AG04450 (cell line): Measurements from ENCODE around the gene SMO. TPM values are rescaled to one million over a fixed set of nuclear protein-coding genes. Genes with fewer than 3 reads are reported as not detected.
"Not testable (repeated sequence)": the region's sequence is repeated elsewhere in the genome, so short reads cannot be mapped to it uniquely, and the experiment has no call there.

Experiments
- CTCF ChIA-PET: fragments of 300-600, 350-600 bp; formaldehyde crosslinking; extraction: SDS; loops from one replicate; lab custom pipeline; 2022; ENCODE audit warnings: antibody characterized with exemption, inconsistent platforms; lab: Charles Lee
- POLR2A ChIA-PET: fragments of 350-600 bp; formaldehyde crosslinking; extraction: SDS; loops from one replicate; lab custom pipeline; 2021; ENCODE audit warnings: antibody characterized with exemption, inconsistent platforms; lab: Yijun Ruan, JAX
- DNase-seq: peaks from one replicate; pipeline ENCODE4 v3.0.0-alpha.2; 2011; ENCODE audit warnings: low read depth, low spot score
- H3K27ac ChIP-seq: one replicate; pipeline ENCODE4 v1.5.1; 2012; ENCODE audit warnings: low read depth, low read length, control low read depth
- H3K27me3 ChIP-seq: one replicate; pipeline ENCODE4 v1.6.0; 2012; ENCODE audit warnings: low read length; ENCODE audit not compliant: control insufficient read depth, insufficient read depth
- H3K4me3 ChIP-seq: 2 replicates; pipeline ENCODE4 v1.5.1; 2011; ENCODE audit warnings: mild to moderate bottlenecking, low read depth, low read length, control low read depth
- H3K9me3 ChIP-seq: 2 replicates; pipeline ENCODE4 v1.5.1; 2012; ENCODE audit warnings: low read length; ENCODE audit not compliant: control insufficient read depth, insufficient read depth
- CTCF ChIP-seq: IDR thresholded peaks from 2 replicates; pipeline ENCODE4 v1.5.1; 2011; ENCODE audit warnings: low read depth, low read length, control low read depth, inconsistent platforms
- polyA plus RNA-seq: library from polyadenylated mRNA; depleted of rRNA; stranded (reverse); fragments of >200 nt; gene quantifications from 2 replicates; pipeline ENCODE4 v1.2.3, GENCODE V29; 2011

Gene SMO
- polyA plus RNA-seq, 1 experiment: 20.8 TPM

GRCh38 chr7:129247087-129247486 is 58.7 kb downstream of the SMO start:
- no peak for DNase-seq
- H3K27ac ChIP-seq: no peak overlapping the region
- no peaks in the 10 kb centered on the region for H3K27me3 ChIP-seq
- ChIA-PET CTCF (interaction anchor here (1.1 to 1.8 kb wide), 2 partner anchors 121 to 129 kb away, joined by 3 to 6 read pairs; no protein-coding TSS in a partner anchor), POLR2A (interaction anchor here (0.7 kb wide), 1 partner anchor 660 kb away, joined by 3 read pairs; no protein-coding TSS in a partner anchor)
- no peaks in the 10 kb centered on the region for H3K9me3 ChIP-seq
- TF ChIP-seq CTCF: no peak
- no peak overlapping the region for H3K4me3 ChIP-seq

- CTCF ChIA-PET: interaction anchor here (2.5 kb wide), 1 partner anchor 115 kb away, joined by 6 read pairs; no protein-coding TSS in a partner anchor
- Histone ChIP-seq H3K27me3 (no peaks in the 10 kb centered on the region), H3K4me3 (no peak overlapping the region), H3K27ac (no peak overlapping the region), H3K9me3 (no peaks in the 10 kb centered on the region)
- no peak for DNase-seq
- POLR2A ChIA-PET: no interaction called here
- TF ChIP-seq CTCF: no peak
Observed at GRCh38 chr7:129252128-129252527, 63.7 kb downstream of the SMO start.

GRCh38 chr7:129252603-129253002 is 64.2 kb downstream of the SMO start:
- CTCF ChIA-PET: interaction anchor here (2.5 kb wide), 1 partner anchor 115 kb away, joined by 6 read pairs; no protein-coding TSS in a partner anchor
- H3K27me3 ChIP-seq, POLR2A ChIA-PET, DNase-seq, H3K4me3 ChIP-seq, H3K9me3 ChIP-seq, H3K27ac ChIP-seq: not testable (repeated sequence)

- Histone ChIP-seq H3K27ac (no peak overlapping the region), H3K9me3 (no peaks in the 10 kb centered on the region), H3K4me3 (no peak overlapping the region), H3K27me3 (no peaks in the 10 kb centered on the region)
- DNase-seq: no peak
- CTCF ChIA-PET: interaction anchor here (1.3 kb wide), 1 partner anchor 92 kb away, joined by 3 read pairs; no protein-coding TSS in a partner anchor
- POLR2A ChIA-PET: no interaction called here
- TF ChIP-seq CTCF: no peak
Observed at GRCh38 chr7:129255800-129256199, 67.4 kb downstream of the SMO start.

GRCh38 chr7:129256221-129256620 is 67.8 kb downstream of the SMO start:
- H3K27me3 ChIP-seq: no peaks in the 10 kb centered on the region
- CTCF ChIA-PET: interaction anchor here (0.5 to 1.3 kb wide), 2 partner anchors 91 to 92 kb away, joined by 3 read pairs; no protein-coding TSS in a partner anchor

More at GRCh38 chr7:129256221-129256620, 67.8 kb downstream of the SMO start:
- TF ChIP-seq CTCF: no peak
- H3K4me3 ChIP-seq: no peak overlapping the region
- H3K27ac ChIP-seq: no peak overlapping the region
- POLR2A ChIA-PET: no interaction called here
- no peaks in the 10 kb centered on the region for H3K9me3 ChIP-seq
- DNase-seq: no peak
